GM12891 (cell line): ENCODE results near the gene NDST1.

Source experiments
- DNase-seq: peaks from one replicate; pipeline ENCODE4 v3.0.0; 2011; ENCODE audit warnings: low spot score; ENCODE audit not compliant: insufficient read length
- FAIRE-seq: peaks from 2 replicates; lab custom pipeline; 2011; peaks lifted over from hg19 to GRCh38; lab: Jason Lieb, UNC
- PAX5 ChIP-seq: IDR thresholded peaks from 2 replicates; pipeline ENCODE4 v1.6.1; 2011; ENCODE audit warnings: low read length, moderate library complexity, mild to moderate bottlenecking; ENCODE audit not compliant: insufficient read depth, severe bottlenecking
- POLR2A ChIP-seq: IDR thresholded peaks from 2 replicates; pipeline ENCODE4 v1.6.1; 2011; ENCODE audit warnings: low read depth, low read length, control low read depth
- POLR2AphosphoS5 ChIP-seq: IDR thresholded peaks from 2 replicates; pipeline ENCODE4 v1.6.1; 2011; ENCODE audit warnings: low read depth, low read length, control low read depth
- POU2F2 ChIP-seq: IDR thresholded peaks from 2 replicates; pipeline ENCODE4 v1.6.1; 2011; ENCODE audit warnings: low read depth, mild to moderate bottlenecking, control low read depth, low read length, moderate library complexity
- SPI1 ChIP-seq: IDR thresholded peaks from 2 replicates; pipeline ENCODE4 v1.6.1; 2011; ENCODE audit warnings: low read depth, low read length, control low read depth
- TAF1 ChIP-seq: IDR thresholded peaks from 2 replicates; pipeline ENCODE4 v1.6.1; 2011; ENCODE audit warnings: low read depth, low read length, control low read depth

NDST1 gene

GRCh38 chr5:150588596-150588890 is 80.6 kb downstream of the NDST1 start:
- no peak for TF ChIP-seq POU2F2
- no peak for TF ChIP-seq POLR2A
- no peak for TF ChIP-seq TAF1
- TF ChIP-seq SPI1, result no peak
- no peak for TF ChIP-seq PAX5
- no peak for TF ChIP-seq POLR2AphosphoS5
- no peak for FAIRE-seq
- DNase-seq, result no peak

- DNase-seq (no peak), FAIRE-seq (no peak)
- TF ChIP-seq PAX5 (no peak), POLR2A (no peak), TAF1 (no peak), POU2F2 (no peak), SPI1 (no peak)
Measured at GRCh38 chr5:150589862-150590601, 82.1 kb downstream of the NDST1 start.

- TF ChIP-seq SPI1 (no peak), POLR2AphosphoS5 (no peak), TAF1 (no peak), POLR2A (no peak), POU2F2 (no peak)
- no peak for DNase-seq
- no peak for FAIRE-seq
Measured at GRCh38 chr5:150590979-150591695, 83.2 kb downstream of the NDST1 start.

DNA sequence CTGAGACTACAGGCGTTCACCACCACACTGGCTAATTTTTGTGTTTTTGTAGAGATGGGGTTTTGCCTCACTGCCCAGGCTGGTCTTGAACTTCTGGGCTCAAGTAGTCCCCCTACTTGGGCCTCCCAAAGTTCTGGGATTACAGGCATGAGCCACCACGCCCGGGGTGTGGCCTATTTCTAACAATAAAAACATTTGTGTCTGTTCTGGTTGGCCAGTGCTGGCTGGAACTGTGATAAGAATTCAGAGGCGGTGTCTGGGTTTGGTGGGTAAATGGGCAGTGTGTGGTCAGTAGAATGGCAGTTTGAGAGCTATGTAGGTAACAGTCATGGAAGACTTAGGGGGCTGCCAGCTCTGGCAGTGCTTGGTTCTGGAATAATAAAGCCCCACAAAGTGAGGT is 85.7 kb downstream of the NDST1 start:
- FAIRE-seq, result no peak
- TF ChIP-seq POLR2A, result no peak
- TF ChIP-seq TAF1, result no peak
- TF ChIP-seq SPI1, result no peak
- no peak for TF ChIP-seq PAX5
- TF ChIP-seq POU2F2, result no peak
- TF ChIP-seq POLR2AphosphoS5, result no peak
- DNase-seq, result no peak

DNA sequence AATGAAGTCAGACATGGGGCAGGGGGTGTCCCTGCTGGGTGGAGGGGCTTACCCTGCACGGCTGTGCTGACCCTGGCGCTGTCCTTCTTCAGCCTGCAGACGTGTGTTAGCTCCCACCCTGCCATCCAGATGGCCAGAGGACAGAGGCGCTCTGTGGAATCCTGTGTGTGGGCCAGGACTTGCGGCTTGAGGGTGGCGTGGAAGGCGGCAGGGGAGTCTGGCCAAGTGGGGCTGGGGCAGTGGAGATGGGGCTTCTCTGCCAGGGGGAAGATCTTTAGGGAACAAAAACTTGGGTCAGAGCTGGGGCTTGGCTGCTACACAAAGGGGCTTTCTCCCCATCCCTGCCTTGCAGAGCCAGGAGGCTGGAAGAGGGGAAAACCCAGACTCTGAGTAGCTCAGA is 86.1 kb downstream of the NDST1 start:
- no peak for DNase-seq
- no peak for FAIRE-seq
- TF ChIP-seq POLR2AphosphoS5 (no peak), SPI1 (no peak), TAF1 (no peak), POLR2A (no peak), PAX5 (no peak), POU2F2 (no peak)

- no peak for DNase-seq
- TF ChIP-seq SPI1 (no peak), POLR2AphosphoS5 (no peak)
- FAIRE-seq, result no peak
Measured at GRCh38 chr5:150595466-150596031, 87.6 kb downstream of the NDST1 start.

- DNase-seq, result no peak
- TF ChIP-seq POLR2A, result no peak
- TF ChIP-seq POLR2AphosphoS5, result no peak
- TF ChIP-seq TAF1, result no peak
- no peak for TF ChIP-seq PAX5
- no peak for TF ChIP-seq SPI1
- TF ChIP-seq POU2F2, result no peak
- FAIRE-seq, result no peak
Measured at GRCh38 chr5:150596313-150596712, 88.4 kb downstream of the NDST1 start.

- TF ChIP-seq POU2F2, result no peak
- TF ChIP-seq SPI1, result no peak
- no peak for TF ChIP-seq TAF1
- TF ChIP-seq POLR2A, result no peak
- DNase-seq, result no peak
- FAIRE-seq, result no peak
Measured at GRCh38 chr5:150596826-150597225, 88.9 kb downstream of the NDST1 start.

GRCh38 chr5:150598006-150598405 is 90.1 kb downstream of the NDST1 start:
- no peak for FAIRE-seq
- TF ChIP-seq POU2F2 (no peak), TAF1 (no peak), POLR2AphosphoS5 (no peak), POLR2A (no peak), PAX5 (no peak), SPI1 (no peak)
- no peak for DNase-seq

DNA sequence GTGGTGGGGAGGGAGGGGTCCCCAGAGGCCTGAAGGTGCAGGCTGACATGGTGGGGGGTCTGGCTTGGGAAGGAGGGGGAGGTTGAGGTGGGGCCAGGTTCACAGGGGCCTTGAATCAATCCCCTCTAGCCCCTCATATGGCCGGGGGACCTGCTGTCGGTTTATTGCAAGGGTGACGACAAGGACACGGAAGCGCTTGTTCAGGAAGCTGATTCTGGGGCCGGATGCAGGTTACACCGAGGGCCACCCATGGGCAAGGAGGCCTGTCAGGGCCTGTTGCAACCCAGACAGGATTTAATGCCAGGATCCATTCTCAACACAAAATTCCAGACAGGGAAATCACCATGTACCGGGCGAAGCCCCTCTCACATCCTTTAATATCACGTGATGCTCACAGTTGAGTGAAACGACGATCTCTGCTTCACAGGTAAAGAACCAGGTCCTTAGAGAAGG is 90.9 kb downstream of the NDST1 start:
- FAIRE-seq (no peak), DNase-seq (no peak)
- TF ChIP-seq PAX5 (no peak), POU2F2 (no peak), SPI1 (no peak), POLR2A (no peak), TAF1 (no peak), POLR2AphosphoS5 (no peak)
